HCT116 (cell line): ENCODE results near the gene GRIK3.

ENCODE experiments used
- CEBPB ChIP-seq: IDR thresholded peaks from 2 replicates; pipeline ENCODE4 v1.6.1; 2012; ENCODE audit warnings: low read depth
- ELF1 ChIP-seq: IDR thresholded peaks from 2 replicates; pipeline ENCODE4 v1.6.1; 2012; ENCODE audit warnings: low read depth, borderline replicate concordance
- POLR2A ChIP-seq: IDR thresholded peaks from 2 replicates; pipeline ENCODE4 v1.7.0; 2011; ENCODE audit warnings: borderline replicate concordance; ENCODE audit not compliant: insufficient read depth, insufficient read length; ENCODE audit errors: extremely low read depth
- TCF7L2 ChIP-seq: IDR thresholded peaks from 2 replicates; pipeline ENCODE4 v1.7.0; 2011; ENCODE audit warnings: borderline replicate concordance, inconsistent platforms; ENCODE audit not compliant: insufficient read depth, insufficient read length; ENCODE audit errors: extremely low read depth
- TF ChIP-seq, protein P1 (sequence below), 3 experiments: fragments of 200-600 bp in 1 of 3; sonication (generic) in 1 of 3; IDR thresholded peaks in 2 of 3; conservative IDR thresholded peaks in 1 of 3; 2 replicates each; pipeline ENCODE4 v1.5.1; 2012 to 2017; ENCODE audit warnings: low read depth in 2 of 3, low read length in 2 of 3, antibody characterized with exemption in 1 of 3, borderline replicate concordance in 1 of 3, control low read depth in 1 of 3, mild to moderate bottlenecking in 1 of 3, mixed read lengths in 1 of 3, mixed run types in 1 of 3, moderate library complexity in 1 of 3; ENCODE audit not compliant: insufficient read depth in 1 of 3

DNA sequence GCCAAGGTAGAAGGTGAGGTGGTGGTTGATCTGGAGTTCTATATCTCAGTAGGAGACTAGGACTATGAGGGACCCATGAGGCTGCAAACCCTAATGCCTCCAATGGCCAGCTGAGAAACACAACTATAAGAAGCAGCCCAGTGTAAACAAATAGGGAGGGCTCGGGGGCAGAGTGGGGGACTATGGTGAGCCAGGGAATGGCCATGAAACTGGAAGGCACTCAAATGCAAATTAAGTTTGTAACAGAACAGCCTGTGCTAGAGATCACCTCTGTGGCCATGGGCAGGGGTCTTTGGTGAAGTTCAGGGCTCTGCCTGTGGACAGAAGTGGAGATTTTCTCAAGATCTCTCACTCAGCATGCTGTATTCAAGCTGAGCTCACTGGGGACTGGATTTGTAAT, 187.1 kb downstream of the GRIK3 start:
- TF ChIP-seq CEBPB (no peak), ELF1 (no peak), POLR2A (no peak), TCF7L2 (no peak)
- TF ChIP-seq, protein P1, sequence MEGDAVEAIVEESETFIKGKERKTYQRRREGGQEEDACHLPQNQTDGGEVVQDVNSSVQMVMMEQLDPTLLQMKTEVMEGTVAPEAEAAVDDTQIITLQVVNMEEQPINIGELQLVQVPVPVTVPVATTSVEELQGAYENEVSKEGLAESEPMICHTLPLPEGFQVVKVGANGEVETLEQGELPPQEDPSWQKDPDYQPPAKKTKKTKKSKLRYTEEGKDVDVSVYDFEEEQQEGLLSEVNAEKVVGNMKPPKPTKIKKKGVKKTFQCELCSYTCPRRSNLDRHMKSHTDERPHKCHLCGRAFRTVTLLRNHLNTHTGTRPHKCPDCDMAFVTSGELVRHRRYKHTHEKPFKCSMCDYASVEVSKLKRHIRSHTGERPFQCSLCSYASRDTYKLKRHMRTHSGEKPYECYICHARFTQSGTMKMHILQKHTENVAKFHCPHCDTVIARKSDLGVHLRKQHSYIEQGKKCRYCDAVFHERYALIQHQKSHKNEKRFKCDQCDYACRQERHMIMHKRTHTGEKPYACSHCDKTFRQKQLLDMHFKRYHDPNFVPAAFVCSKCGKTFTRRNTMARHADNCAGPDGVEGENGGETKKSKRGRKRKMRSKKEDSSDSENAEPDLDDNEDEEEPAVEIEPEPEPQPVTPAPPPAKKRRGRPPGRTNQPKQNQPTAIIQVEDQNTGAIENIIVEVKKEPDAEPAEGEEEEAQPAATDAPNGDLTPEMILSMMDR (IDR thresholded peaks at IDR 0.05 in 2 of 3, conservative IDR thresholded peaks at IDR 0.05 in 1 of 3; ENCODE audit: borderline replicate concordance in 1 of 3, insufficient read depth in 1 of 3, low read depth in 2 of 3, low read length in 2 of 3): no peak
